ENCODE results near the gene INSM2.

The INSM2 gene

DNA sequence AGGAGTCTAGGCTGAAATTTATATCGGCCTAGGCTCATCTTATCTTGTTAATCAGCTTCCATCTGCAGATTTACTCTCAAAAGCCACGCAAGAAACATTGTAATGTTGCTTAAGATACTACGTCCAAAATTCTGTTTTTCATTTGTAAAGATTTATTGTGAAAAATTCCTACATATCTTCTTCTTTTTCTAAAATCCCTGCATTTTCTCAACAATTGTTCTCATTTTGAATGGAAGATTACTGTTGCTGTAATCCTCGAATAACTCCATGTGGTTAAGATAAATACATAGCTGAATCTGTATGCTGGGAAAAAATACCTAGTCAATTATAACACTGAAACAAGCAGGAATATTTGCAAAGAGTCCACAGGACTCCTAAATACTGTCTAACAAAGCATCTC lies 15.6 kb downstream of the INSM2 start:
- no peak for DNase-seq

DNA sequence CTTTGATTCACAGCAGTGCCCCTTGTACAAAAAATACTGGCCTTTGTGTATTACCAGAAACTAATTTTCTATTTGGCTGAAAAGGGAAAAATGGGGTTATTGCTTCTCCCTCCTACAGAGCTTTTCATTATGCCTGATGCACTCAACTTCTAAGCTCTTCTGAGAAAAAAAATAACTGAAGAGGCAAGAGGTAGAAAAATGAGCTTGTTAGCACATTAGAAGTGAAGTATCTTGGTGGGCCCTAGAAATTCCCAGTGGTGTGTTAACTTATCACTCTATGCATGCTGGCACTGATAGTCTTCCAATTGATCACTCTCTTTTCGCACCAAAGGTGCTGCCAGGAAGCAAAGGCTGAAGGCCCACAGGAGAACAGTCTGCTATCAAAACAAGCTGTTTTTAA lies 17.1 kb downstream of the INSM2 start:
- DNase-seq = no peak

DNA sequence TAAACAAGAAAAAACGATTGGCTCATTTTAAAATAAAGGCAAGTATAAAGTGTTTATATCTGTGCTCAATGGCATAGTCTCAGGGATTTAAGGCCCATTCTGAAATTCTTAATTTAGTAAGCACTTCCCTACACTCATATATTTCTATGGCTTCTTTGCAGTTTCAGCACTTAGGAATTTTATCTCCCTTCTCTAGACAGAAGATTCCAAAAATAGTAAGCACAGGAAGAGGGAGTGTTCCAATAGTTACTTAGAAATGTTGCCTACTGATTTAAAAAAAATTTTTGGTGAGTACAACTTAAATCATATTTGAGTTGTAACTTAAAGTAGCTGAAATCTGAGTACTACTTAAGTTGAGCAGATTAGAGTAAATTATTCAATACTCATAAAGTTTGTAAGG lies 19.8 kb downstream of the INSM2 start:
- DNase-seq = no peak

DNA sequence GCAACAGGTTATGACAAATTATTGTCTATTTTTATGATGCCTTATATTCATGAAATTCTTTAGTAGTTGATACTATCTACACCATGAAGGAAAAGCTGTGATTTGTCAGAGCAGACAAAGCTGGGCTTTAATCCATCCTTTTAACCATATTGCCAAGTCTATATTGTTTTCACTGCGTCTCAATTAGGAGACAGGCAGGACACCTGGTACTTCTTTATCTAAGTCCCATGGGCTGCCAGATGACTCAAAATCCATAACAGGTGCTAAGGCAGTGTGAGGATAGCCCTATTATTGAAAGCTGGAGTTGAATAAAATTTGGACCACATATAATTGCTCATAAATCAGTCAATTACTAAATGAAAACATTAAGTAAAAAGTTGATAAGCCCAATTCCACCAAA lies 22.6 kb downstream of the INSM2 start:
- no peak for DNase-seq

DNA sequence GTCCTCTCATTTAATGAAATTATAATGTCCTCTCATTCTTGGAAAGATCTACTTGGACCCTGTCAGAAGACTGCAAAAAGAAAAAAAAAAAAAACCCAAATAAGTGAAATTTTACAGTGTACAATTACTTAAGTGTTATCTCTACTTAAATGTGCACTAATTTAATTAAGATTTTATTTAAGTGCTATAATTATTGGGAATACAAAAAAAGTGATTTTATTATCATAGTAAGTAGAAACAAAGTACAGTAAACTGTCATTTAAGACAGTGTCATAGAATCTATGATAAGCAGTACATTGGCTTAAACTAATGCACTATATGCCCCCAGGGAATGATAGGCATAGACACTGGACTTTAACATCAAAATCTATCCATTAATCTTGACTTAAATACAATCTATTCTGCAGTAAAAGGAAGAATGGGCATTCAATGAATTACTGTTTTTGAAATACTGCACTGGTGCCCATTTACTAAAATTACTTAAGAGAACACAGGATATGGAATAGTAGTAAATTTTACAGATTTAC lies 23.3 kb downstream of the INSM2 start:
- no peak for DNase-seq

DNA sequence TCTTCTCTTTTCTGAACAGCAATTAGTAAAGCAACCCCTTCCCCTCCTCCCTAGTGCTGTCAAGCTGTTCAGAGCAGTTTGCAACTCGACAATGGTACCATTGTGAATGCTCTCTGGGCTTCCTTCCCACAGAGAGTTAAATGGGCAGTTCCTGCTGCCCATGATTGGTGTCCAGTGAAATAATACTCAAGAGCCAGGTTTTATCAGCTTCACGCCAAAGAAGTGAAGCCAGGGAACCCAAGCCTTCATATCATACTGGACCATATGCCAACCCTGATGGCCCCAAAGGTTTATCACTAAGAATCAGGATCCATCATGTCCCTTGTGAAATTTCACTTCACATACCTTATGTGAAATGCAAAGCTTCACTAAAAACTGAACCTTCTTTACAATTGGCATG lies 24.7 kb downstream of the INSM2 start:
- no peak for DNase-seq

DNA sequence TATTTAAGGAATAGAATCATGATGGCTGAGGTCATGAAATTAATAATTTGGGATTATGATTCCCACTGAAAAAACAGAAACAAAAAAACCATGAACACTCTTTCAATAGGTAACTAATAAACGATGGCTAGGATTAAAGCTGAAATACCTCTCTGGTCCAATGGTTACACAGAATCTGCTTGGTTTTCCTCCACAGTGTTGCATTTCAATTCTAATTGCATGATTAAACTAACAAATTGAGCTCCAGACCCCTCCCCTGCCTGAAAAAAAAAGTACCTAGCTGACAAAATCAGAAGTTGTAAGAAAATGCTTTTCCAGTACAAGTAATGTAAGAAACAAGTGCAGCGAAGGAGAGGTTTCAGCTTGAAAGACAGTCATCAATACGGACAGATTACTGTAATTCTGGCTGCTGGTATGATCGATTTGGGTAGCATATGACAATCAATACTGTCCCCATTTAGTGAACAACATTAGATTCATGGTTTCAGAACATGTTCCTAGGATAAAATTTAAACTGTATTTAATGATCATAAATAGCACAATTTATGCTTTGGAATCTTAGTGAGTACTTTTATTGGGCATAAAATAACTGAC lies 32.0 kb downstream of the INSM2 start:
- DNase-seq = no peak

DNA sequence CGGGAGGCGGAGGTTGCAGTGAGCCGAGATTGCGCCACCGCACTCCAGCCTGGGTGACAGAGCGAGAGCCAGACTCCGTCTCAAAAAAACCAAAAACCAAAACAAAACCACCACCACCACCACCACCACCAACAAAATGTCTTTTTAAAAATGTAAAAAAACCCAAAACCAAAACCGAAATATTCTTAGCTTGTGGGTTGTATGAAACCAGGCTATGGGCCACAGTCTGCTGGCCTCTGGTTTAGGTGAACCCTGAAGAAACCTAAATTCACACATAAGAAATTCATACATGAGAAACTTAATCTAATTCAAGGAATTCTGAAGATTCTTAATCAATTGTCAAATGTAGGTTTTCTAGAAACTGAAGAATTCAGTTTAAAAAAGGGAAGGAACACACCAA lies 37.6 kb downstream of the INSM2 start:
- DNase-seq = no peak

DNA sequence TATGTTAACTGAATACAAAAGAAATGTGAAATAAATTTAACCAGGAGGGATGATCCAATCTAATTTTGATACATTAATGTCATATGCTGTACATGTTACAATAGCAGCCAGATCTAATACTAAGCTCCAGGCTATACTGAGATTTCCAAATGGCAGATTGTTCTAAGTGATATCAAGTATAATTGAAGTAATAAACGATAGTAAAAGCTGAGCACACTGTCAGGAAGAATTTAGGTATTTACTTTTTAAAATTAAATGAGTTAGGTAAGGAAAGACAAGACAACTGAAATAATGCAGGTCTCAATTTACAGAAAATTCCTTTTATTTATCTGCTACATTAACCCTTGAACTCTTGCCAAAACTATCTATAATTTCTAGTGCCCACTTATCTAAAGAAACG lies 39.9 kb downstream of the INSM2 start:
- no peak for DNase-seq

DNA sequence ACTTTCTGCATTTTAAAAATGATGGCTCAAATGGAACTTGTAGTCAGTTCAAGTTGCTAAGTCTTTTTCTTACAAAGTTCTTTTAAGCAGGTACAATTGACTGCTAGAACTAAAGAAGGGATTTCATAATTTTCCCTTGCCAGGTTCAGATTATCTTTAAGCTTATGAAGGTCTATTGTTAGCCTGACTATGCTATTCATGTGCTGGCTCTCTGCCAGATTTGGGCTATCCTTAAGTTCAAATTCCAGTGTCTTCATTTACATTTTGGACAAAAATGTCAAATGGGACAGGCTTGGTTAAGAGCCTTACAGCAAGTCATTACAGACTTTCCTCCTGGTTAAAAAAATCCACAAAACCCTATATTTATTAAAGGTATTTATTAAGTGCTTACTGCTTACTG lies 42.3 kb downstream of the INSM2 start:
- DNase-seq = no peak

DNA sequence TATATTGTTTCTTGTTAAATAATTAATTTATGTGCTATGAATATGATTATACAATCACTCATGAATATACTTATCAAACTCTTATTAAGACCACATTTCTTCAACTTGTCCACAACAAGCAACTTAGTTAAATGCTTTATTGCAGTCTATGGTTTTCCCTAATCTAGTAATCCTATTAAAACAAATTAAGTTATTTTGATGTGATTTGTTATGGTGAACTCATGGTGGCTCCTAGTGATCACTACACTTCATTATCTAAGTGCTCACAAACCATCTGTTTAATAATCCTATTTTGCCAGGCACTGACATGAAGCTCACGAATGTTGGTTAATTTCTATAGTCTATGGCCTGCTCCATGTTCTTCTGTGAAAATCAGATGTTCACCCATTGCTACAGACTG lies 42.9 kb downstream of the INSM2 start:
- DNase-seq = no peak

DNA sequence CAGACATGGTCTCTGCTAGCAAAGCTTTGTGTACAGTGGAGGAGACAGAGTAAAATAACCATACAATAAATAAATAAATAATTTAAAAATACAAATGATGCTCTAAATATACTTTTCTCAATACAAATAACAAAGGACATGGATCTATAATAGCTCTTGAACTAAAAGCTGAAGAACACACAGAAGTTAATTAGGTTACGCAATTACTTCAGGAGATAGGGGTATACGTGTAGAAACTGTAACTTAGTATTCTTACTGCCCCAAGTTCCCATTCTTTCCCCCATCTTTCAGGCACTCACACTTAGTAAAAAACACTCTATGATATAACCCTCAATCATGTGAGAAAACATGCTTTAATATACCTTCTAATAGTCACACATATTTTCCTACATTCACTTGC lies 44.2 kb downstream of the INSM2 start:
- no peak for DNase-seq

DNA sequence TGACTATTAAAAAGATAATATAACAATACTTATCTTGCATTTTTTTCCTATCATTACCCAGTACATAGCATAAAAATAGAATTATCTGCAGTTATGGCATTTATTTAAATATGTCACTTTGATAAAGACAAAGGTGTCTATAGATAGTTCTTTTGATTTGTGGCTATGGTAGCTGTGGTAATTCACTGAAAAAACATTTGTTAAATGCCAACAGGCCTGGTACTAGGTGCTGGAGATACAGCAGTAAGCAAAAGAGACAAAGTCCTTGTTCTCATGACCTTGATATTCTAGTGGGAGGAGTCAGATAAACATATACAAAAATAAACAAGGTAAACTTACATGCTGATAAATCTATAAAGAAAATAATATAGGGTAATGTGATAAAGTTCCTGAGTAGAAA lies 44.7 kb downstream of the INSM2 start:
- no peak for DNase-seq
